Measurements from ENCODE around the gene GIGYF2.

GRCh38 chr2:232888099-232888836 lies 191.1 kb downstream of the GIGYF2 start:
- TF ChIP-seq CTCF (IDR thresholded peaks at IDR 0.05; ENCODE audit: poor library complexity) = no peak
- TF ChIP-seq EZH2 (IDR thresholded peaks at IDR 0.05; ENCODE audit: borderline replicate concordance) = no peak

All from hepatocyte (in vitro differentiated cells).